Adrenal gland (tissue), 5 donors: Measurements from ENCODE around the gene MUC15.

ENCODE experiments used
- CTCF ChIP-seq, 6 experiments: fragments of 450-650 bp in 4 of 6; fragments of 200-600 bp in 2 of 6; sonication (generic) in 1 of 6; IDR thresholded peaks; 1 replicate in 5 of 6; 2 replicates in 1 of 6; pipeline versions ENCODE4 v1.5.1 to v1.8.0; 2016 to 2021; ENCODE audit warnings: antibody characterized with exemption in 6 of 6, mild to moderate bottlenecking in 2 of 6, moderate library complexity in 1 of 6
- POLR2A ChIP-seq, 2 donors: fragments of 450-650 bp; IDR thresholded peaks; one replicate each; pipeline ENCODE4 v1.6.1; 2017; ENCODE audit warnings: antibody characterized with exemption in 2 of 2, mild to moderate bottlenecking in 2 of 2, moderate library complexity in 1 of 2
- donor health status: DM: no; HTN: no; CAD: no.

- TF ChIP-seq CTCF (IDR thresholded peaks at IDR 0.05) (no peak), POLR2A (IDR thresholded peaks at IDR 0.05) (no peak)
Observed at GRCh38 chr11:26557666-26558065, 14.4 kb downstream of the MUC15 start.
